ENCODE data around the gene NOL9. TPM values are rescaled to one million over a fixed set of nuclear protein-coding genes. Genes with fewer than 3 reads are reported as not detected.
"Not testable (repeated sequence)": the region's sequence is repeated elsewhere in the genome, so short reads cannot be mapped to it uniquely, and the experiment has no call there.

Gene NOL9
- total RNA-seq (28.6 TPM), polyA plus RNA-seq (4.0 TPM)

GRCh38 chr1:6554031-6554906, at the start of gene NOL9:
Gene NOL9, minus strand, starts transcription at chr1:6554513. Its CDS starts 11 bp downstream, at chr1:6554502.
- Histone ChIP-seq H3K27ac (ENCODE audit: low read depth) (peak within 1 kb of the TSS; percentile 42), H3K4me3 (ENCODE audit: low read depth, low read length) (peak within 1 kb of the TSS; percentile 80), H3K4me1 (ENCODE audit: insufficient read depth) (no peaks in the 10 kb centered on the region), H3K36me3 (ENCODE audit: insufficient read depth) (peaks cover 2% of the 10 kb centered on the region)
- DNase-seq (ENCODE audit: extremely low spot score), result peak; percentile 72
- WGBS, result 2% methylated on average over 87 of the region's 87 CpGs

DNA sequence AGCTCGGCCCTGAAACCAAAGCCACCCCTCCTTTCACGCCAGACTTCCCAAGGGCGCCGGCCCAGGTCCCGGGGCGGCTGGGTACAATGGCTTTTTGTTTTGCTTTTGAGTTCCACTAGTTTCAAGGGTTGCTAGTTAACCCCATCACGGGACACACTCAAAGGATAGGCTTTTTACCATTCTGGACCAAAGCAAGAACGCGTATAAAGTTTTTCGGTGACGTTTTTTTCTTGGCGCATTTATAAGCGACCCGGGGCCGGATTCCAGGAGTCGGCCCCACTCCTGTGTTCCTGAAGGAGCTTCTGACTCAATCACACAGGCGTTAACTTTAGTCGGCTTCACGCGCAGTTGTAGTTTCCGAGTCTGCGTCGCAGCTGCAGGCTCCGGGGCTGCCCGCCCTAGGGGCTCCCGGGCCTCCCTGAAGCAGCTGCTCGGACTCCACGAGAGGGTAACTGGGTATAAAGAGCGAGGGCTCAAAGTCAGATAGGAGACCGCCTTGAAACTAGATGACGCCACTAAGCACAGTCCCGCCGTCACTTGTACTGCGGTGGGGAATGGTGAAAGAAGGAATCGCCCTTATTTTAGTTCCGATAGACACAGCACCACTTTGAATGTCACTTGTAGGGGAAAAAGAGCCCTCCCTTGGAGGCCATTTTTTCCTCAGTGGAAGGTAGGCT, 49.1 kb upstream of the NOL9 start:
- Histone ChIP-seq H3K27ac (ENCODE audit: low read depth) (peak overlapping the region; percentile 99), H3K4me3 (ENCODE audit: low read depth, low read length) (peak overlapping the region; percentile 77), H3K4me1 (ENCODE audit: insufficient read depth) (no peaks in the 10 kb centered on the region), H3K36me3 (ENCODE audit: insufficient read depth) (peaks cover 1% of the 10 kb centered on the region)
- DNase-seq (ENCODE audit: extremely low spot score), result no peak
- WGBS, result 1% methylated on average over 36 of the region's 36 CpGs

DNA sequence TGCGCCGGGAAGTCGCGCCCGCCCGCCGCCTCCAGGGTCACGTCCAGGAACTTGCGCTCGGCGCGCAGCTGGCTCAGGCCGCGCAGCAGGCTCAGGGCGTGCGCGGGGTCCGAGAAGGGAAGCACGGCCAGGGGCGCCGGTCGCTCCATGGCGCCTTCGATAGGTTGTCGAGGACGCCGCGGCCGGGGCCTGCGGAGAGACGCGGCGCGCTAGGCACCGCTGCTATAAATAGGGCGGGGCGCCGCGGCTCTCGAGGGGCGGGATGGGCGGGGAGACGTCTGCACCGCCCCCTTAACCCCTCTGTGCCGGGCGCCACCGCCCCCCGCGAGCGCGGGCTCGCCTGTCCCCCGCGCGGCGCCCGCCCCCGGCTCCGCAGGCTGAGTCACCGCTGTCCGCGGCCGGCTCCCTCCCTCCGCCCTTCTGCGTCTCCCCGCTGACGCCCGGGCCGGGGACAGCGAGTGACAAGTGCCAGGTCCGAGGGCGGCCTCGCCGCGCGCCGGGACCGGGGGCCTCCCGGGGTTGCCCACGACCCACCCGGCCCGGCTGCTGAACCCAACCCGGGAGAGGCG, 48.4 kb upstream of the NOL9 start, which contains the start of gene KLHL21:
Gene KLHL21 (minus strand): TSS at position 201 of the 569 bp plus-strand sequence. CDS start 52 bp downstream, at position 149.
- H3K4me1 ChIP-seq (ENCODE audit: insufficient read depth), result no peaks in the 10 kb centered on the region
- H3K4me3 ChIP-seq (ENCODE audit: low read depth, low read length), result peak within 1 kb of the TSS; percentile 77
- peaks cover 3% of the 10 kb centered on the region for H3K36me3 ChIP-seq (ENCODE audit: insufficient read depth)
- under 1% methylated on average over 84 of the region's 84 CpGs for WGBS
- no peak for DNase-seq (ENCODE audit: extremely low spot score)
- H3K27ac ChIP-seq (ENCODE audit: low read depth), result peak within 1 kb of the TSS; percentile 99

GRCh38 chr1:6601923-6602668, 47.8 kb upstream of the NOL9 start:
- no peaks in the 10 kb centered on the region for H3K4me1 ChIP-seq (ENCODE audit: insufficient read depth)
- H3K36me3 ChIP-seq (ENCODE audit: insufficient read depth), result peaks cover 4% of the 10 kb centered on the region
- H3K4me3 ChIP-seq (ENCODE audit: low read depth, low read length), result peak overlapping the region; percentile 77
- peak overlapping the region; percentile 96 for H3K27ac ChIP-seq (ENCODE audit: low read depth)
- no peak for DNase-seq (ENCODE audit: extremely low spot score)
- under 1% methylated on average over 103 of the region's 103 CpGs for WGBS

GRCh38 chr1:6601049-6601922, 47.0 kb upstream of the NOL9 start:
- WGBS, result under 1% methylated on average over 40 of the region's 40 CpGs
- DNase-seq (ENCODE audit: extremely low spot score), result no peak
- Histone ChIP-seq H3K36me3 (ENCODE audit: insufficient read depth) (peaks cover 4% of the 10 kb centered on the region), H3K27ac (ENCODE audit: low read depth) (peak overlapping the region; percentile 96), H3K4me1 (ENCODE audit: insufficient read depth) (no peaks in the 10 kb centered on the region), H3K4me3 (ENCODE audit: low read depth, low read length) (peak overlapping the region; percentile 77)

DNA sequence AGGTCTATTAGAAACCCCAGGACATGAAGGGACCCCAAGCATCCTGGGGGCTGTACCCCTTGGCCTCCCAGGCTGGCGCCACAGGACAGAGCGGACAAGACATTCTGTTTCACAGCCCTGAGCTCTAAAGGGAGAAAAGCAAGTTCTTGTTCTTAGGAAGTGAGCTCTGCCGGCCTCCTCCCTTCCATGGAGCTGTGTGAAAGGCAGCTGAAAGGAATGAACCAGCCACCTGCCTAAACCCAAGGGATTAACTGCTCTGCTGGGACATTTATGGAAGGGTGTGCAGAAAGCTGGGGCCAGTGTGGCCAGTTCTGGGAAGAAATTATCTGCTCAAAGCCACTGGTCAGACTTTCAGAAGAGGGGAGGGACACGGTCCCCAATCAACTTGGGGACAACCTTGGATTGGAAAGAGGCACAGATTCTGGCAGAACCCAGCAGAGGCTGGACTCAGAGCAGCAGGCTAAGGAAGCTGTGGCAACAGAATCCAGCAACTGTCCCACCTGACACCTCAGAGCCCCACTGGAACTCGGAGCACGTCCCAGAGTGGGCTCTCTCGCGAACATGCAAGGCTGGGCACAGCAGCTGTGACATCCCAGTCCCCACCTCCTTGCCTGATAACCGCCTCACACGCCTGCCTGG, 46.2 kb upstream of the NOL9 start:
- peaks cover 4% of the 10 kb centered on the region for H3K36me3 ChIP-seq (ENCODE audit: insufficient read depth)
- H3K4me3 ChIP-seq (ENCODE audit: low read depth, low read length), result peak overlapping the region; percentile 77
- H3K27ac ChIP-seq (ENCODE audit: low read depth), result peak overlapping the region; percentile 78
- 13% methylated on average over 10 of the region's 10 CpGs for WGBS
- DNase-seq (ENCODE audit: extremely low spot score), result no peak
- no peaks in the 10 kb centered on the region for H3K4me1 ChIP-seq (ENCODE audit: insufficient read depth)

GRCh38 chr1:6599991-6600390, 45.7 kb upstream of the NOL9 start:
- H3K27ac ChIP-seq (ENCODE audit: low read depth); DNase-seq (ENCODE audit: extremely low spot score); H3K4me1 ChIP-seq (ENCODE audit: insufficient read depth); H3K36me3 ChIP-seq (ENCODE audit: insufficient read depth): not testable (repeated sequence)
- peak overlapping the region; percentile 77 for H3K4me3 ChIP-seq (ENCODE audit: low read depth, low read length)
- 62% methylated on average over 8 of the region's 8 CpGs for WGBS

DNA sequence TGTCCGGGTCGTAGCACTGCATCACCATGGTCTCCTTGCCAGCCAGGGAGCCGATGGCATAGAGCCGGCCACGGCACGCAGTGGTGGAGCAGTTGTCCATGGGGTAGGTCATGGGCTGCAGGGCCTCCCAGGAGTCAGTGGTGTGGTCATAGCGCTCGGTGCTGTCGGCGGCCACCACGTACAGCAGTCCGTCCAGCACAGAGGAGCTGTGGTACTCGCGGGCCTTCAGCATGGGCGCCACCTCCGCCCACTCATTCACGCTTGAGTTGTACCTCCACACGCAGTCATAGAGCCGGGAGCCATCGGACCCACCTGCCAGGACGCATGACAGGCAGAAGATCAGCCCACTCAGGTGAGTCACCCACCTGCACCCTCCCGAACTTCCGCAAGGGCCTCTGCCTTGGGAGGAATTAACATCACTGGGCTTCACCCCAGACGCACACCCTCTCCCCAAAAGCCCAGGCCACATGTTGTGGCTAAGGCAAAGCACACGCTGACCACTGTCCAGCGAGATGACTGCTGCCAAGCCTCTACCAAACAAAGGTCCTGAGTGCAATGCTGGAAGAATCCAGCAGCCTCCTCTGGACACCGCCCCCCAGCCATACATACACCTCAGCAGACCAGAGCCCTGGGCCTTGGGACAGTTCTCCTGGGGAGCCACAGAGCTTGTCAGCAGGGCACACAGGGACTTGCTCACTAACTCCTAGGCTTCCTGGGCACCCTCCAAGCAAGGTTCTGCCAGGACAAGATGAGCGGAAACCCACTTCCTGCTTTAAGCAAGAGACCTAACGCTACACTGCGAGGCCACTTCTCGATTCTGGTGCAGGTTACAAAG, 45.0 kb upstream of the NOL9 start:
- 79% methylated on average over 31 of the region's 31 CpGs for WGBS
- no peak for DNase-seq (ENCODE audit: extremely low spot score)
- peaks cover 4% of the 10 kb centered on the region for H3K36me3 ChIP-seq (ENCODE audit: insufficient read depth)
- peak overlapping the region; percentile 15 for H3K4me3 ChIP-seq (ENCODE audit: low read depth, low read length)
- H3K27ac ChIP-seq (ENCODE audit: low read depth), result no peak overlapping the region
- H3K4me1 ChIP-seq (ENCODE audit: insufficient read depth), result no peaks in the 10 kb centered on the region

DNA sequence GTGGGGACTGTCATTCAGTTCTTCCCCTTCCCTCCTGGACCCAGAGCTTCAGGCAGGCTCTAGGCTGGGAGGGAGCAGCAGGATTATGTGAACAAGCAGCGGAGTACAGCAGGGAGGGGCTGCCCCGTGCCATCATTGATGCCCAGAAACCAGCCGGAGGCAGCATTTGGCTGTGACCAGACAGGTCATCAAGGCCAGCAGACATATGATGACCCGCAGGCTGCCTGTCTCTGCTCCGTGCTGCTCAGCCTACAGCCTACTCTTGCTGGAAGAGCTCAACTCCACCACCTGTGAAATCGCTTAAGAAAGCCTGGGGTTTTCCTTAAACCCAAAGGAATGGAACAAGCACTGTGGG, 43.4 kb upstream of the NOL9 start:
- DNase-seq (ENCODE audit: extremely low spot score), result no peak
- no peaks in the 10 kb centered on the region for H3K4me1 ChIP-seq (ENCODE audit: insufficient read depth)
- 77% methylated on average over 6 of the region's 6 CpGs for WGBS
- H3K4me3 ChIP-seq (ENCODE audit: low read depth, low read length), result no peak overlapping the region
- H3K27ac ChIP-seq (ENCODE audit: low read depth), result no peak overlapping the region
- H3K36me3 ChIP-seq (ENCODE audit: insufficient read depth), result peaks cover 10% of the 10 kb centered on the region

DNA sequence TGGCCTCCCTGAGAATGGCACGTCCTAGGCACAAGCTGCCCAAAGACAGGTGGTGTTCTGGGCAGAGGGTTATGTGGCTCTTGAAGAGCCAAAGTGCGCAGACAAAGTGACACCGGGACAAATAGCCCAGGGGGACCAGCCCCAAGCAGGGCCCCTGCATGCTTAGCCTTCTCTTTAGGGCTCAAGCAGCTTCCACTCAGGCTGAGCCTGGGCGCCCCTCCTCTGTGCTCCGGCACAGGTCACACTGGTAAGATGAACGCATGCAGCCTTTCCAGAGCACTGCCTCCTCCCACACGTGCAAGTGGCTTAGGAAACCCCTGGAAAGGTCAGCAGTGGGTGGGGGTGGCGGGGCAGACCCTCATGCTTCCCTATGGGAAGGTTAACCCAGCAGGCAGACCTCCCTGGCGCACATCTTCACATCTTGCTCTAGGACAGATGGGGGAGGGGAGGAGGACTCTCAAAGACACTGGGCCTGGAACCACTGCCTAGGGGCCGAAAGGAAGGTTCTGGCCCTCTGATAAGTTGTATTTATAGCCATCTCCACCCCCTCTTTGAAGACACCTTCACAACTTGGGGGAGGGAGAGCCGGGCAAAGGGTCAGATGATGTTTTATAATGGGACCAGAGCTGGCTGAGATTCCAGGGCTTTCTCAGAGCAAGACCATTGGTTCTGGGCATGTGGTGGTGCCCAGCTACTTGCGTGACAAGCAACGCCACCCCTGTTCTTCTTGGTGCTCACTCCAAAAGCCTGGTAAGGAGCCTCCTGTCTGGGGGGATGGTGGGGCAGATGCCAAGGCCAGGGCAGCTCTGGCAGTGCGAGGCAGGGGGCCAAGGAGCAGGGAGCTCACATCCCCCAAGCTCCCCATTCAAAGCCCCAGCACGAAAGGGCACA, 42.8 kb upstream of the NOL9 start:
- H3K27ac ChIP-seq (ENCODE audit: low read depth), result no peak overlapping the region
- 70% methylated on average over 15 of the region's 15 CpGs for WGBS
- no peak for DNase-seq (ENCODE audit: extremely low spot score)
- H3K36me3 ChIP-seq (ENCODE audit: insufficient read depth), result peaks cover 10% of the 10 kb centered on the region
- H3K4me1 ChIP-seq (ENCODE audit: insufficient read depth), result no peaks in the 10 kb centered on the region
- no peak overlapping the region for H3K4me3 ChIP-seq (ENCODE audit: low read depth, low read length)

GRCh38 chr1:6596351-6596750, 42.0 kb upstream of the NOL9 start:
- H3K4me1 ChIP-seq (ENCODE audit: insufficient read depth), result no peaks in the 10 kb centered on the region
- no peak overlapping the region for H3K27ac ChIP-seq (ENCODE audit: low read depth)
- no peak overlapping the region for H3K4me3 ChIP-seq (ENCODE audit: low read depth, low read length)
- no peak for DNase-seq (ENCODE audit: extremely low spot score)
- peaks cover 10% of the 10 kb centered on the region for H3K36me3 ChIP-seq (ENCODE audit: insufficient read depth)
- WGBS, result 59% methylated on average over 7 of the region's 7 CpGs
